Astrocyte of the spinal cord (primary cell): ENCODE data around the gene PHF3.

Experiments
- DNase-seq: peaks from one replicate; pipeline ENCODE4 v3.0.0; 2011; ENCODE audit warnings: low read depth, low spot score
- H3K4me3 ChIP-seq: 2 replicates; pipeline ENCODE4 v1.5.1; 2011; ENCODE audit warnings: low read depth, mild to moderate bottlenecking, low read length, moderate library complexity
- CTCF ChIP-seq: IDR thresholded peaks from 2 replicates; pipeline ENCODE4 v1.5.1; 2012; ENCODE audit warnings: low read depth, mild to moderate bottlenecking, low read length, inconsistent platforms
- in situ Hi-C: cut with HindIII; loops from 2 replicates; pipeline ENCODE4 v1.10.0; 2017; ENCODE audit warnings: low sequenced_read_pairs

The PHF3 gene

GRCh38 chr6:63652980-63653379, 17.4 kb downstream of the PHF3 start:
- in situ Hi-C loops: no loop called here
- DNase-seq: no peak
- H3K4me3 ChIP-seq: no peak overlapping the region
- TF ChIP-seq CTCF: no peak

DNA sequence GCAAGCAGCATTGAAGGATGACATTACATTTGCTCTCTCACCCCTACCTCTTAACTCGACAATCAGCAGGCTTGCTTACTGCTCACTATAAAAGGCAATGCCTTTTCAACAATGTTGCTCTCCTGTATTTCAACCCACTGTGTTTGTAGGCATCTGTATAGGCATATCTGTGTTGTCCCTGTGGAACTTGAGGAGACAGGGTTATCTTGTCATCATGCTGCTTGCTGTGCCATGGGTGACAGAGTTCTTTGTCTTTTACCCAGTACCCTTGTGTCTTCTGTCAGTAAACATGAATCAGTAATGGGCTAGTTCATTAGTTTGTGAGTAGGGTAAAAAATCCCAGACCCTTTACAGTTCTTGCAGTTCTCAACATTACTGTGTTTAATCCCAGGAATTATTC, 25.2 kb downstream of the PHF3 start:
- no peak for TF ChIP-seq CTCF
- DNase-seq: no peak
- in situ Hi-C loops: no loop called here
- H3K4me3 ChIP-seq: no peak overlapping the region

DNA sequence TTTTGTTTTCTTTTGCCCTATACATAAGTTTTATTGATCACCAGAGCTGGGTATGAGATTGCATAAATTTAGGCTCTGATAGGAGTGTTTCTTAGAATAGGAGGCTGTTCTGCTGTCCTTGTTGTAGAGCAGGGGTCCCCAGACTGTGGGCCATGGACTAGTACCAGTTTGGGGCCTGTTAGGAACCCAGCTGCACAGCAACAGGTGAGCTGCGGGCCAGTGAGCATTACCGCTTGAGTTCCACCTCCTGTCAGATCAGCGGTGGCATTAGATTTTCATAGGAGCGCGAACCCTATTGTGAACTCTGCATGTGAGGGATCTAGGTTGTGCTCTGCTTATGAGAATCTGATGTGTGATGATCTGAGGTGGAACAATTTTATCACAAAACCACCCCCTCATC, 26.2 kb downstream of the PHF3 start:
- in situ Hi-C loops: no loop called here
- DNase-seq: no peak
- no peak for TF ChIP-seq CTCF
- H3K4me3 ChIP-seq: no peak overlapping the region

DNA sequence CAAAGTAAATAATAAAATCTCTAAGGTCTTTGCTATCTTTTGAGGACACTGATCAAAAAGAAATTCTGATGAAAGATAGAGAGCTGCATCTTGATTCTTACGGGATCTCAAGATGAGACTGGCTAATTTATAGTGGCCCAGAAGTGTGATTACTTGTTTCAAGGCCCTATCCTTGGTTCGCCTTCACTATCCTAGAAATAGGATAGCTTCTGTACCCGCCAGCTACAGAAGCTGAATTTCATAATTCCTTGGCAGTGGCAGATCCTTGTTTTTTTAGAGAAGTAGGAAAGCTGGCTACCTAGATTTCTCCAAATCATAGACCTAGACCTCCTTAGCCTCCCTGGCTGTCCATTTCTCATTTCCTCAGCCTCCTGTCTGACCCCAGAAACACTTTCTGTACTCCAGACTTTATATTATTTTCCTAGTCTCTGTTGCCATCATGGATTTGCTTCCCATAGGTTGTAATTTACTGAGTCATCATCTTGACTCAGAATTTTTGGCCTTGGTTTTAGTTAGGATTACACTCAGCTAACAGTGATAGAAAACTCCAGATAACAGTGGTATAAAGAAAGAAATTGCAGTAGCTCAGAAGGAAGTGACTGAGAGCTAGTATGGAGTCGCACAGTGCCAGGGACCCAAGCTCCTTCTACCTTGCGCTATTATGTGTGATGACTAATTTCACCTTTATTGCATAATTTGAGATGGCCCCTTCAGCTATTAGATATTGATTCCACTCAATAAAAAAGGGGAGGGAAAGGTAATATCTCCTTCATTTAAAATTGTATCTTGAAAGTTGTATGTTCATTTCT, 27.7 kb downstream of the PHF3 start:
- no peak overlapping the region for H3K4me3 ChIP-seq
- peak; percentile 81 for DNase-seq
- TF ChIP-seq CTCF: no peak
- in situ Hi-C loops: no loop called here

- DNase-seq: no peak
- TF ChIP-seq CTCF: no peak
- in situ Hi-C loops: no loop called here
- H3K4me3 ChIP-seq: no peak overlapping the region
Observed at GRCh38 chr6:63663956-63664281, 28.3 kb downstream of the PHF3 start.

GRCh38 chr6:63671098-63671754, 35.6 kb downstream of the PHF3 start:
- no peak overlapping the region for H3K4me3 ChIP-seq
- in situ Hi-C loops: no loop called here
- DNase-seq: no peak
- no peak for TF ChIP-seq CTCF
